ENCODE results near the gene ANKLE1. TPM values are rescaled to one million over a fixed set of nuclear protein-coding genes. Genes with fewer than 3 reads are reported as not detected.

The ANKLE1 gene
- total and polyA plus RNA-seq, 2 donors, result 0.64 to 1.6 TPM

DNA sequence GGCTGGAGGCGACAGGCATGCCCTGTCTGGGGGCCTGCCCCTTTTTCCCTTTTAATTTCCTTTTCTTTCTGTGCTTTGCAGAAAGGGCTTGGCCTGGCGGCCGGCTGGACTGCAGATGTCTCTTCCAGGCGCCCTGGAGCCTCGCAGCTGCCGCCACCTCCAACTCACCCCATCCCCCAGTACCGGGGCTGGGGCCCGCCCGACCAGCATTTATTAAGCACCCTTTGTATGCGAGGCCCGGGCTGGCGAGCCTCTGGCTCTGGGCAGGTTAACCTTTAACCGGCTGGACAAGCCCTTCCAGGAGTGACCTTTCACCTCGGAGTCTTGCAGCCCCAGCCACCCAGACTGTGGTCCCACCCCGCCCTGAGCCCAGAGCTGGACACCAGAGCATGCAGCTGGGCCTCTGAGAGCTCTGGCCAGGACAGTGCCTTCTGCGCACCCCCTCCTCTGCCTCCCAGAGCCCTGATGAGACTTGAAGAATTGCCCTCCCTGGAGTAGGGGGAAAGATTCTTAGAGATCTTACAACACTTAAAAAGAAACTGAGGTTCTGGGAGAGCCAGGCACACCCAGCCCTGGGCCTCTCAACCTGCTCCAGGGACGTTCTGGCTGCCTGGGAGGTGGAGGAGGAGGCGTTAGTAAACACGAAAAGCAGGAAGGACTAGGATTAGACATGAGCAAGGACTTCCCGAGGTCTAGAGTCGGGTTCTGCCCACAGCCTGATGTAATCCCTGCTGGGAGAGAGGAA lies 34.8 kb upstream of the ANKLE1 start:
- peak overlapping the region; percentile 38 to 72 for H3K4me3 ChIP-seq (ENCODE audit: low read length in 2 of 2)

GRCh38 chr19:17248011-17248776 lies 33.5 kb upstream of the ANKLE1 start:
- Histone ChIP-seq H3K36me3 (ENCODE audit: control insufficient read depth in 2 of 2, insufficient read depth in 2 of 2, low read length in 1 of 2) (no peaks in the 10 kb centered on the region), H3K9me3 (ENCODE audit: control insufficient read depth in 2 of 2, insufficient read depth in 1 of 2, low read length in 1 of 2) (peaks cover 0 to 8% of the 10 kb centered on the region in 2 donors), H3K4me3 (ENCODE audit: low read length in 2 of 2) (no peak overlapping the region), H3K27ac (ENCODE audit: low read depth in 1 of 2, low read length in 1 of 2) (no peak overlapping the region), H3K27me3 (ENCODE audit: control insufficient read depth in 2 of 2, insufficient read depth in 1 of 2, low read length in 1 of 2) (peaks cover 33 to 47% of the 10 kb centered on the region in 2 donors), H3K4me1 (ENCODE audit: control insufficient read depth in 2 of 2, insufficient read depth in 2 of 2, low read length in 2 of 2) (peaks cover 4 to 18% of the 10 kb centered on the region in 2 donors)
- 93% methylated on average over 21 of the region's 21 CpGs for WGBS
- DNase-seq (ENCODE audit: low read depth in 6 of 9, low spot score in 9 of 9), result no peak

More for the DNA sequence above, 34.8 kb upstream of the ANKLE1 start:
- peaks cover 4 to 18% of the 10 kb centered on the region in 2 donors for H3K4me1 ChIP-seq (ENCODE audit: control insufficient read depth in 2 of 2, insufficient read depth in 2 of 2, low read length in 2 of 2)
- no peaks in the 10 kb centered on the region for H3K36me3 ChIP-seq (ENCODE audit: control insufficient read depth in 2 of 2, insufficient read depth in 2 of 2, low read length in 1 of 2)
- H3K27ac ChIP-seq (ENCODE audit: low read depth in 1 of 2, low read length in 1 of 2), result no peak overlapping the region
- WGBS, result 34% methylated on average over 21 of the region's 21 CpGs
- DNase-seq (ENCODE audit: low read depth in 6 of 9, low spot score in 9 of 9), result no peak
- peaks cover 36 to 57% of the 10 kb centered on the region in 2 donors for H3K27me3 ChIP-seq (ENCODE audit: control insufficient read depth in 2 of 2, insufficient read depth in 1 of 2, low read length in 1 of 2)
- peaks cover 0 to 8% of the 10 kb centered on the region in 2 donors for H3K9me3 ChIP-seq (ENCODE audit: control insufficient read depth in 2 of 2, insufficient read depth in 1 of 2, low read length in 1 of 2)

DNA sequence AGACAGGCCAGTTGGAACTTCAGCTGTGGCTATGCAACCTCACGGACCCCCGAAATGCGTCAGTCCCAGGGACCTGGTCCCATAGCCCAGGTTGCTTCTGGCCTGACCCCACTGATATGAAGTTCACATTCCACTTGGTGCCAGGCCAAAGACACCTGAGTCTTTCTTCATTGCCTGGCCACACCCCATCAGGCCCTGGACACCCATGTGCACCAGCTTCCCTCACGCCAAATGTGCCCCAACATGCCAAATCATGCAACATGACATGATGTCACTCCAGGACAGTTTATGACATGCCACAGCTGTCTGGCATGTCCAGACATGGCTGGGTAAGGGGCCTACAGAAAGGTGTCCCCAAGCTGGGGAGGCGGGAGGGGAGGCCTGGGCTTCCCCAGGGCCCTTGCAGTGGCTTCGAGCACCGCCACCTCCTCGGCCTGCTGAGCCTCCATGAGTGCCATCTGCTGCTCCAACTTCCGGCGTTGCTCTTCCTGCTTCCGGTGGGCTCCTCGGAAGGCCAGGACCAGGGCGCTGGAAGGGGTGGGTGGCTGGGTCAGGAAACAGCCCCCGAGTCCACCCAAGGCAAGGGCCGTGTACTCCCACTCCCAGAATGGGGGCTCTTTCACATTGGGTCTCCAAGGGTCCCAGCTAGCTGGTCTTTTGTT lies 31.7 kb upstream of the ANKLE1 start:
- DNase-seq (ENCODE audit: low read depth in 6 of 9, low spot score in 9 of 9), result no peak
- 96% methylated on average over 15 of the region's 15 CpGs for WGBS
- H3K27ac ChIP-seq (ENCODE audit: low read depth in 1 of 2, low read length in 1 of 2), result no peak overlapping the region

DNA sequence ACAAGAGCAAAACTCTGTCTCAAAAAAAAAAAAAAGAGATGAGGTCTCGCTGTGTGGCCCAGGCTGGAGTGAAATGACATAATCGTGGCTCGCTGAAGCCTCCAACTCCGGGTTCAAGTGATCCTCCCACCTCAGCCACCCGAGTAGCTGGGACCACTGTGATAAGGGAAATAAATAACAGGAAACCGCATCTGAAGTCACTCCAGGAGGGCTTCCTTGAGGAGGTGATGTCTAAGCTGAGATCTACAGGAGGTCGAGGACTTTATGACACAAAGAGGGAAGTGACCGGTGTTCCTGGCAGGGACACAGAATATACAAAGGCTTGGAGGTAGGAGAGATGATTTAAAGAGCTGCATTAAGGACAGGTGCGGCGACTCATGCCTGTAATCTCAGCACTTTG lies 27.1 kb upstream of the ANKLE1 start:
- WGBS, result 85% methylated on average over 10 of the region's 10 CpGs
- Histone ChIP-seq H3K36me3 (ENCODE audit: control insufficient read depth in 2 of 2, insufficient read depth in 2 of 2, low read length in 1 of 2) (no peaks in the 10 kb centered on the region), H3K4me1 (ENCODE audit: control insufficient read depth in 2 of 2, insufficient read depth in 2 of 2, low read length in 2 of 2) (peaks cover 0 to 3% of the 10 kb centered on the region in 2 donors), H3K9me3 (ENCODE audit: control insufficient read depth in 2 of 2, insufficient read depth in 1 of 2, low read length in 1 of 2) (peaks cover 0 to 11% of the 10 kb centered on the region in 2 donors), H3K4me3 (ENCODE audit: low read length in 2 of 2) (no peak overlapping the region), H3K27ac (ENCODE audit: low read depth in 1 of 2, low read length in 1 of 2) (no peak overlapping the region), H3K27me3 (ENCODE audit: control insufficient read depth in 2 of 2, insufficient read depth in 1 of 2, low read length in 1 of 2) (peaks cover 0 to 3% of the 10 kb centered on the region in 2 donors)
- DNase-seq (ENCODE audit: low read depth in 6 of 9, low spot score in 9 of 9), result no peak

More for the DNA sequence above, 31.7 kb upstream of the ANKLE1 start:
- Histone ChIP-seq H3K4me3 (ENCODE audit: low read length in 2 of 2) (no peak overlapping the region), H3K4me1 (ENCODE audit: control insufficient read depth in 2 of 2, insufficient read depth in 2 of 2, low read length in 2 of 2) (peaks cover 3 to 15% of the 10 kb centered on the region in 2 donors), H3K36me3 (ENCODE audit: control insufficient read depth in 2 of 2, insufficient read depth in 2 of 2, low read length in 1 of 2) (no peaks in the 10 kb centered on the region), H3K27me3 (ENCODE audit: control insufficient read depth in 2 of 2, insufficient read depth in 1 of 2, low read length in 1 of 2) (peaks cover 15 to 30% of the 10 kb centered on the region in 2 donors), H3K9me3 (ENCODE audit: control insufficient read depth in 2 of 2, insufficient read depth in 1 of 2, low read length in 1 of 2) (peaks cover 0 to 5% of the 10 kb centered on the region in 2 donors)

DNA sequence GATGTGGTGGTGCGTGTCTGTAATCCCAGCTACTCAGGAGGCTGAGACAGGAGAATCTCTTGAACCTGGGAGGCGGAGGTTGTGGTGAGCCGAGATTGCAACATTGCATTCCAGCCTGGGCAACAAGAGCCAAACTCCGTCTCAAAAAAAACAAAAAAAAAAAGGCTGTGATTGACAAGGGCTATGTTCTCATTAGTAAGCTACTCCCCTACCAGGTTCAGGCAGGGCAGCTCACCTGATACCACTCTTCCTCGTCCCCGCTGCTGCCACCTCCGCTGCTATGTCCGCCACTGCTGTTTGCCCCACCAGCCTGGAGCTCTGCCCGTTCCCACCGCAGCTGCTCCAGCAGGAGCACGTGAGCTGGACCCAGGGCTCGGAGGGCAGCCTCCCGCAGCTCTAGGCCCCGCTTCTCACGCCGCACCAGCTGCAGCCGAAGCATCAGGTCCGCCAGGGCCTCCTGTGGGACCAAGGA lies 26.5 kb upstream of the ANKLE1 start:
- DNase-seq (ENCODE audit: low read depth in 6 of 9, low spot score in 9 of 9), result no peak
- 90% methylated on average over 18 of the region's 18 CpGs for WGBS
- Histone ChIP-seq H3K9me3 (ENCODE audit: control insufficient read depth in 2 of 2, insufficient read depth in 1 of 2, low read length in 1 of 2) (peaks cover 1 to 16% of the 10 kb centered on the region in 2 donors), H3K4me1 (ENCODE audit: control insufficient read depth in 2 of 2, insufficient read depth in 2 of 2, low read length in 2 of 2) (no peaks in the 10 kb centered on the region), H3K27me3 (ENCODE audit: control insufficient read depth in 2 of 2, insufficient read depth in 1 of 2, low read length in 1 of 2) (peaks cover 0 to 3% of the 10 kb centered on the region in 2 donors), H3K4me3 (ENCODE audit: low read length in 2 of 2) (no peak overlapping the region), H3K36me3 (ENCODE audit: control insufficient read depth in 2 of 2, insufficient read depth in 2 of 2, low read length in 1 of 2) (no peaks in the 10 kb centered on the region), H3K27ac (ENCODE audit: low read depth in 1 of 2, low read length in 1 of 2) (no peak overlapping the region)

DNA sequence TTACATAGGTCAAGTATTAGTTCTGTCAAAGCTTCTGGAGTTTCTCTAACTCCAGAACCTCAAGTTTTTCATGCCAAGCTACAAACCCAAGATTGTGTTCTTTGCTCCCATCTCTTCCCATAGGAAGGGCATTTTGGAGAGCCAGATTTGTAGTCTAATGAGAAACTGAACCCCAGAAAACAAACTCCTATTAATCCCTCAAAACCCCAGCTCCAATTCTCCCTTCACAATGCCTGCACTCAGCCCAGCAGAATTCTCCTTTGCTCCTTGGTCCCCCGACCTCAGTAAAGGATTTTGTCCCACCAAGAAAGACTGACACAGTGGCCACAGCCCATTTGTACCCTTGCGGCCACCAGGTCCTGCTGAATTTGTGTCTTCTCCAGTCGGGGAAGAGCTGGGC lies 25.6 kb upstream of the ANKLE1 start:
- no peaks in the 10 kb centered on the region for H3K36me3 ChIP-seq (ENCODE audit: control insufficient read depth in 2 of 2, insufficient read depth in 2 of 2, low read length in 1 of 2)
- peaks cover 0 to 3% of the 10 kb centered on the region in 2 donors for H3K27me3 ChIP-seq (ENCODE audit: control insufficient read depth in 2 of 2, insufficient read depth in 1 of 2, low read length in 1 of 2)
- no peak for DNase-seq (ENCODE audit: low read depth in 6 of 9, low spot score in 9 of 9)
- 88% methylated on average over 3 of the region's 3 CpGs for WGBS
- peaks cover 1 to 22% of the 10 kb centered on the region in 2 donors for H3K9me3 ChIP-seq (ENCODE audit: control insufficient read depth in 2 of 2, insufficient read depth in 1 of 2, low read length in 1 of 2)
- H3K4me1 ChIP-seq (ENCODE audit: control insufficient read depth in 2 of 2, insufficient read depth in 2 of 2, low read length in 2 of 2), result no peaks in the 10 kb centered on the region
- H3K4me3 ChIP-seq (ENCODE audit: low read length in 2 of 2), result no peak overlapping the region
- H3K27ac ChIP-seq (ENCODE audit: low read depth in 1 of 2, low read length in 1 of 2), result no peak overlapping the region

DNA sequence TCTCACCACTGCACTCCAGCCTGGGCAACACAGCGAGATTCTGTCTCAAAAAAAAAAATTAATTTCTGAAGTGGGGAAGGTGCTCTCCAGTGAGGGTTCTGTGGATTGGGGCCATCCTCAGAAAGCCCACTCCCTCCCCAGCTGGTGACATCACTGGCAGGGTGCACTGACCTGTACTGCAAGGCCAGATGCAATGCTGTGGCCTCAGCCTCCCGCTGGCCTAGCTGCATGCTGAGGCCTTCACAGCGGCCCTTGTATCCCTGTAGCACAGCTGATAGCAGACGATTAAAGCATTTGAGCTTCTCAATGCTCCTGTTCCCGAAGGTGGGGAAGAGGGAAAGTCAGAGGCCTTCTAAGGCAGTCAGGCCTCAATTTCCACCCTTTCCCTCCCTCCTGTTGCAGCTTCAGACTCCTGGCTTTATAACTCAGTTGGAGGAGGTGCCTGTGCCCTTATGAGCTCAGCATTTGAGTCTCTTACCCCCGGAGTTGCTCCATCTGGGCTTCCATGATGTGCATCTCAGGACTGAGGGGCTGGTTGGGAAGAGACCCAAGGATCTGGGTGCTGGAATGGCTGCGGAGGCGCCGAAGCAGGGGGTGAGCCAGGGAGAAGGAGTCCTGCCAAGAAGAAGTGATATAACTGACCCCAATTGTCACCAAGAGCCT lies 22.5 kb upstream of the ANKLE1 start:
- Histone ChIP-seq H3K4me3 (ENCODE audit: low read length in 2 of 2) (no peak overlapping the region), H3K27me3 (ENCODE audit: control insufficient read depth in 2 of 2, insufficient read depth in 1 of 2, low read length in 1 of 2) (peaks cover 0 to 3% of the 10 kb centered on the region in 2 donors), H3K27ac (ENCODE audit: low read depth in 1 of 2, low read length in 1 of 2) (no peak overlapping the region), H3K9me3 (ENCODE audit: control insufficient read depth in 2 of 2, insufficient read depth in 1 of 2, low read length in 1 of 2) (peaks cover 1 to 22% of the 10 kb centered on the region in 2 donors), H3K36me3 (ENCODE audit: control insufficient read depth in 2 of 2, insufficient read depth in 2 of 2, low read length in 1 of 2) (no peaks in the 10 kb centered on the region), H3K4me1 (ENCODE audit: control insufficient read depth in 2 of 2, insufficient read depth in 2 of 2, low read length in 2 of 2) (no peaks in the 10 kb centered on the region)
- no peak for DNase-seq (ENCODE audit: low read depth in 6 of 9, low spot score in 9 of 9)
- 96% methylated on average over 9 of the region's 9 CpGs for WGBS

DNA sequence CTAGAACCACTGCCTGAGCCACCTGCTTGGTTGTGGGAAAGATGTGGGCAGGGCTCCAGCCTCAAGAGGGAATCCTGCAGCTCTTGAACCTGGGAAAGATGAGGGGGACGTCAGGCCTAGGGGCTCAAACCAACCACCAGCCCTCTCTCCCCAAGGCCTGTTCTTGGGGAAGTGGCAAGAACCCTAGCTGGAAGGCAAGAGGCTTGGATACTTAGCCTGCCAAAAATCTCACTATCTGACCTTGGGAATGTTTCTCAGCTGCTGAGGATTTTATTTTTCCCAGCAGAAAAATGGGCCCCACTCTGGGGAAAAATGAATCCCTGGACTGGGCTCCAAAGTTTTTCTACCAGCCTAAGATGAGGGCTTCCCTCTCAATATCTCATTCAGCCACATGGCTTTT lies 21.8 kb upstream of the ANKLE1 start:
- Histone ChIP-seq H3K4me3 (ENCODE audit: low read length in 2 of 2) (no peak overlapping the region), H3K4me1 (ENCODE audit: control insufficient read depth in 2 of 2, insufficient read depth in 2 of 2, low read length in 2 of 2) (peaks cover 0 to 5% of the 10 kb centered on the region in 2 donors), H3K9me3 (ENCODE audit: control insufficient read depth in 2 of 2, insufficient read depth in 1 of 2, low read length in 1 of 2) (peaks cover 1 to 22% of the 10 kb centered on the region in 2 donors), H3K27me3 (ENCODE audit: control insufficient read depth in 2 of 2, insufficient read depth in 1 of 2, low read length in 1 of 2) (peaks cover 0 to 3% of the 10 kb centered on the region in 2 donors), H3K27ac (ENCODE audit: low read depth in 1 of 2, low read length in 1 of 2) (no peak overlapping the region), H3K36me3 (ENCODE audit: control insufficient read depth in 2 of 2, insufficient read depth in 2 of 2, low read length in 1 of 2) (no peaks in the 10 kb centered on the region)
- no peak for DNase-seq (ENCODE audit: low read depth in 6 of 9, low spot score in 9 of 9)
- WGBS, result 74% methylated on average over 1 of the region's 1 CpG
